Adrenal gland (tissue), 5 donors: ENCODE results near the gene RRBP1.

ENCODE experiments used
- CTCF ChIP-seq, 6 experiments: fragments of 450-650 bp in 4 of 6; fragments of 200-600 bp in 2 of 6; sonication (generic) in 1 of 6; IDR thresholded peaks; 1 replicate in 5 of 6; 2 replicates in 1 of 6; pipeline versions ENCODE4 v1.5.1 to v1.8.0; 2016 to 2021; ENCODE audit warnings: antibody characterized with exemption in 6 of 6, mild to moderate bottlenecking in 2 of 6, moderate library complexity in 1 of 6
- POLR2A ChIP-seq, 2 donors: fragments of 450-650 bp; IDR thresholded peaks; one replicate each; pipeline ENCODE4 v1.6.1; 2017; ENCODE audit warnings: antibody characterized with exemption in 2 of 2, mild to moderate bottlenecking in 2 of 2, moderate library complexity in 1 of 2
- donor health status: DM: no; HTN: no; CAD: no.

- TF ChIP-seq CTCF (IDR thresholded peaks at IDR 0.05) (no peak), POLR2A (IDR thresholded peaks at IDR 0.05) (no peak)
These were observed 32.6 kb upstream of the RRBP1 start for GRCh38 chr20:17714597-17714996.
